Psoas muscle (tissue), 8 donors: Measurements from ENCODE around the gene IDI1. TPM values are rescaled to one million over a fixed set of nuclear protein-coding genes. Genes with fewer than 3 reads are reported as not detected.
A peak's percentile ranks its signal among the peaks of the same experiment; 100 is the strongest.

Experiments used
- ATAC-seq, 4 donors: fragments of 200-7000 bp; cut with Tn5 transposase; one replicate each; pipeline ENCODE4 v1.9.1; 2020; ENCODE audit warnings: moderate library complexity in 3 of 4, mild to moderate bottlenecking in 2 of 4
- DNase-seq, 2 donors: peaks; one replicate each; pipeline ENCODE4 v3.0.0-alpha.2; 2020
- H3K27ac ChIP-seq: fragments of 200-600 bp; one replicate; pipeline ENCODE4 v1.8.0; 2022
- H3K27me3 ChIP-seq, 3 donors: fragments of 200-600 bp in 1 of 3; one replicate each; pipeline versions ENCODE4 v1.6.1 to v1.8.0; 2013 to 2022; ENCODE audit warnings: low read length in 2 of 3, mild to moderate bottlenecking in 2 of 3, moderate library complexity in 1 of 3; ENCODE audit not compliant: insufficient read depth in 3 of 3
- H3K36me3 ChIP-seq, 2 donors: fragments of 200-600 bp in 1 of 2; one replicate each; pipeline versions ENCODE4 v1.6.1 to v1.8.0; 2013 to 2022; ENCODE audit warnings: low read depth in 1 of 2, mild to moderate bottlenecking in 1 of 2, moderate library complexity in 1 of 2; ENCODE audit not compliant: insufficient read depth in 1 of 2
- H3K4me1 ChIP-seq: fragments of 200-600 bp; one replicate; pipeline ENCODE4 v1.8.0; 2022
- H3K4me3 ChIP-seq: fragments of 200-600 bp; one replicate; pipeline ENCODE4 v1.8.0; 2022; ENCODE audit warnings: mild to moderate bottlenecking
- H3K9me3 ChIP-seq: fragments of 200-600 bp; one replicate; pipeline ENCODE4 v1.8.0; 2022
- CTCF ChIP-seq: fragments of 200-600 bp; IDR thresholded peaks from one replicate; pipeline ENCODE4 v1.8.0; 2022; ENCODE audit warnings: antibody characterized with exemption
- WGBS, 3 donors: extraction: QIAGEN DNeasy Blood & Tissue Kit; methylation state at CpG; one replicate each; pipeline versions ENCODE4 v1.1.6 to v1.1.7; 2013; 5-methylcytosine and 5-hydroxymethylcytosine counted together
- intact Hi-C, 2 donors: fragments of 100-400 bp; cut with DNase I; formaldehyde crosslinking; loops; one replicate each; pipeline versions ENCODE4 v1.11.0 to v1.14.2; 2022
- polyA plus RNA-seq, 3 donors: library from polyadenylated mRNA; stranded (reverse); fragments of 200-250 nt; gene quantifications; one replicate each; pipeline ENCODE4 v1.2.3, GENCODE V29; 2013
- total RNA-seq, 4 donors: library from RNA; stranded (reverse); fragmentation: NEBNext Ultra II Directional in 2 of 4; extraction: Animal tissue kit (Norgen Biotek cat#: 25700) in 2 of 4; gene quantifications; one replicate each; pipeline versions ENCODE4 v1.2.1 to v1.2.4, GENCODE V29; 2021 to 2023
- donor health status: healthy with polysubstance abuse.
- donor health status: DM: no; HTN: no; CAD: no; lungs with moderate emphysema.
- donor health status: Bipolar disorder and iron deficiency.
- donor health status: healthy.
- donor health status: DM: yes; HTN: yes; CAD: no.
- donor health status: DM: no; HTN: no; CAD: no.
- donor health status: DM: no; HTN: no; CAD: no.
- donor health status: DM: yes; HTN: yes; CAD: no.

The IDI1 gene
- total and polyA plus RNA-seq, 7 donors: 42.8 to 137 (median 57.4) TPM

- DNase-seq (no peak), ATAC-seq (peak; percentile 38 to 73 (median 42))
- Histone ChIP-seq H3K36me3 (peaks cover 3 to 17% of the 10 kb centered on the region in 2 donors), H3K27ac (peak within 1 kb of the TSS; percentile 88), H3K4me1 (peaks cover 26% of the 10 kb centered on the region), H3K4me3 (peak within 1 kb of the TSS; percentile 58), H3K27me3 (no peaks in the 10 kb centered on the region), H3K9me3 (no peaks in the 10 kb centered on the region)
- 17 to 33% (median 26%) methylated on average over 1 of the region's 1 CpG for WGBS, 3 donors
- intact Hi-C loops: loop anchor here in 1 of 2 donors (2.0 kb wide), 1 partner anchor 45 kb away; no protein-coding TSS in a partner anchor
- no peak for TF ChIP-seq CTCF
These were observed 23.2 kb downstream of the IDI1 start, which contains the start of gene IDI2 for GRCh38 chr10:1025683-1026082. IDI2 (minus strand) TSS chr10:1025859; CDS start chr10:1024723, 1,136 bp downstream.

- 49 to 81% (median 59%) methylated on average over 12 of the region's 12 CpGs for WGBS, 3 donors
- no peak for DNase-seq
- Histone ChIP-seq H3K9me3 (no peaks in the 10 kb centered on the region), H3K27me3 (no peaks in the 10 kb centered on the region), H3K36me3 (peaks cover 5 to 33% of the 10 kb centered on the region in 2 donors), H3K4me1 (peaks cover 26% of the 10 kb centered on the region), H3K4me3 (peak overlapping the region; percentile 58), H3K27ac (peak overlapping the region; percentile 88)
- ATAC-seq: peak in 2 of 4 donors; percentile 1 to 2
- intact Hi-C loops: loop anchor here in 1 of 2 donors (5.0 kb wide), 1 partner anchor 38 kb away; no protein-coding TSS in a partner anchor
- TF ChIP-seq CTCF: no peak
These were observed 24.8 kb downstream of the IDI1 start for GRCh38 chr10:1024103-1024502.

DNA sequence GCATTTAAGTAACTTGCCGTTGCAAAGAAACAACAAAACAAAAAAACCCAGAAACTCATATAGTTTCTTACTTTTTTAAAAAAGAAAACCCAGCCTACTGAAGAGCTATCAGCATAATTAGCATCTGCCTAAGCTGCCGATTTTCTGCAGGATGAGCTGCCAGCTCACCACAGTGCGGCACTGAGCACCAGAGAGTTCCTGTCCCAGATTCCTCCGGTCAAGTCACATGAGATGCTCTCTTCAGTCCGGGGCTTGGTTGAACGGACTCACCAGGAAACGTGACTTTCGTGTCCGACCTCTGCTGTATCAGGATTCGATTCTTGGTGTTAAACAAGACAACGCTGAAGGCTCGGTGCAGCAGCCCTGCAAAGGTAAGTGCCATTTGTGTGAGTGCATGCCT, 26.5 kb downstream of the IDI1 start:
- Histone ChIP-seq H3K27ac (peak overlapping the region; percentile 88), H3K36me3 (peaks cover 2 to 48% of the 10 kb centered on the region in 2 donors), H3K4me1 (peaks cover 24% of the 10 kb centered on the region), H3K4me3 (peak overlapping the region; percentile 51), H3K9me3 (no peaks in the 10 kb centered on the region), H3K27me3 (no peaks in the 10 kb centered on the region)
- DNase-seq (peak in 1 of 2 donors; percentile 70), ATAC-seq (peak; percentile 63 to 77 (median 70))
- no peak for TF ChIP-seq CTCF
- intact Hi-C loops: loop anchor here in 1 of 2 donors (5.0 kb wide), 1 partner anchor 40 kb away; no protein-coding TSS in a partner anchor
- WGBS, 3 donors: 44 to 60% (median 51%) methylated on average over 12 of the region's 12 CpGs

DNA sequence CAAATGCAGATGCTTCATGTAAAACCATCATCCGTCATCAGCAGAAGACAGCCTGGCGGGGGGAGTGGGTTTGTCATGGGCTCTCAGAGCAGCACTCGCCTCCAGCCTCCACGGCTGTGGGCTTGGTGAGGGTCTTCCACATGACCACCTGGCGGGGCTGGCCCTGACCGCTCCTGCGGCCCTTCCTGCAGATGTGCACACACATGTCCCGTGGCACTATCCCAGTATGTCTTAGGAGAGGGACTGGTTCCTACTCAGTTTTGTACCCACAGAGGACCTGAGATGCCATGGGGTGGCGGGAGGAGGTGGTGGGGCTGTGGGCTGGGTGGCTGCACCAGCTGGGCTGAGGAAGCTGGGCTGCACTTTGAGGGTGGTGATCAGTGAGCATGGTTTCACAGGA, 28.0 kb downstream of the IDI1 start:
- TF ChIP-seq CTCF: no peak
- Histone ChIP-seq H3K4me3 (no peak overlapping the region), H3K4me1 (peaks cover 17% of the 10 kb centered on the region), H3K27me3 (no peaks in the 10 kb centered on the region), H3K27ac (no peak overlapping the region), H3K9me3 (no peaks in the 10 kb centered on the region), H3K36me3 (peaks cover 4 to 62% of the 10 kb centered on the region in 2 donors)
- WGBS, 3 donors: 93 to 96% (median 94%) methylated on average over 7 to 9 of the region's 9 CpGs
- DNase-seq (no peak), ATAC-seq (no peak)
- intact Hi-C loops: loop anchor here in 1 of 2 donors (5.0 kb wide), 1 partner anchor 41 kb away; no protein-coding TSS in a partner anchor

- Histone ChIP-seq H3K36me3 (peaks cover 4 to 67% of the 10 kb centered on the region in 2 donors), H3K27me3 (no peaks in the 10 kb centered on the region), H3K27ac (no peak overlapping the region), H3K4me3 (no peak overlapping the region), H3K9me3 (no peaks in the 10 kb centered on the region), H3K4me1 (peaks cover 17% of the 10 kb centered on the region)
- DNase-seq: no peak
- intact Hi-C loops: loop anchor here in 1 of 2 donors (5.0 kb wide), 1 partner anchor 42 kb away; no protein-coding TSS in a partner anchor
- no peak for ATAC-seq
- WGBS, 3 donors: 84 to 92% (median 86%) methylated on average over 10 of the region's 10 CpGs
- TF ChIP-seq CTCF: no peak
These were observed 28.5 kb downstream of the IDI1 start for GRCh38 chr10:1020460-1020859.
